HTERT RPE-1 (cell line): ENCODE results near the gene FAM107A.

Source experiments
- in situ Hi-C: fragments of 300-500 bp; cut with MboI; formaldehyde crosslinking; loops from 4 replicates; pipeline ENCODE4 v1.14.3; 2020; ENCODE audit warnings: low sequenced_read_pairs

The FAM107A gene, protein sequence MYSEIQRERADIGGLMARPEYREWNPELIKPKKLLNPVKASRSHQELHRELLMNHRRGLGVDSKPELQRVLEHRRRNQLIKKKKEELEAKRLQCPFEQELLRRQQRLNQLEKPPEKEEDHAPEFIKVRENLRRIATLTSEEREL

DNA sequence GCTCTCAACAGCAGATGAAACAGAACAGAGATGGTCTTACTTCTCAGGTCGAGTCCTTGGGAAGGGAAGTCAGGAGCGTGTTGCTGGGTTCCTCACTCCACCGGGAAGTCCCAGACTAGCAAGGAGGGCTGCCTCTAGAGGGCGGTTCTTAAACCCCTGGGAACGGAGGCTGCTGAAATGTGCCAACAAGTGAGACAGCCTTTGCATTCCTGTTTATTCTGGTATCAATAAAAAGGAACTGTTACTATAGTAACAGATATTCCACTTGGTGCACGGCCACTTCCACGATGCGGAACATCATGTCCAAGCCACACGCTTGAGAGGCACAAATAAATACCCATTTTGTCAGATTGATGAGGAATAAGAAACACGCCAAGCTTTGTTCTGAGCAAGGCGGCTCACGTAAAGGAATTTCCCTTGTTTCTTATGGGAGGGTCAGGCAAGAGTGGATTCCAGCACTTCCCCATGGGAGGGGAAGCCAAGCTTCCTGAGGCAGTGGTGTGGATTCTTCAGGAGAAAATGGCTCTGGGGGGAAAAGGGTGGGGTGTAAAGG is at the start of gene FAM107A:
Gene FAM107A, minus strand, starts transcription at position 123 of the 553 bp plus-strand sequence. CDS start 7,531 bp downstream, outside the sequence.
- in situ Hi-C loops = no loop called here

DNA sequence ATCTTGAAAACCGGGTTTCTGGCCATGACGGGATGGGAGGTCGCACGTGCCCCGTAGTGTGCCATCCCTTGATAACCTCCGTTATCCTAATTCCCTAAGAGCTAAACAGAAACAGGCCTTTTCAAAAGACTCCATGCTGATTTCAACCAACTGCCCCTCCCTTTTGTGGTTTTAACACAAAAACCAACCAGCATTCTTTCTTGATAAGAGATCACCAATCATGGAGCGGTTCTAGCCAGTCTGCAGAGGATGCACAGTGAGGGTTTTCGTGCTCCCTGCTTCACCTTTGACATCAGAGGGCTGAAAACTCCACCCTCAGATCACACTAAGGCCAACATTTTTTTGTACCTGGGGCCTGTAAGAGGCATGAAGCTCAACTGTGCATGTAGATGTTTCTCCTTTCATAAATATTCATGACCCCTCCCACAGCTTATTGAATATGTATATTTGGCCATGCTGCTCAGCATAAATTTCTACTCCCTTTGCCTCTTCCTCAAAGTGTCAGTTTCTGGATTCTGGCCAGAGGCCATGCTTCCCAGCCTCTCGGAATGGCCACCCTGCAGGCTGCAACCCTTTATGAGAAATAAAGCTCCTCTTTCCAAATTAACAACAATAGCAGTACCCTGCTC is 48.1 kb upstream of the FAM107A start:
- in situ Hi-C loops = no loop called here

DNA sequence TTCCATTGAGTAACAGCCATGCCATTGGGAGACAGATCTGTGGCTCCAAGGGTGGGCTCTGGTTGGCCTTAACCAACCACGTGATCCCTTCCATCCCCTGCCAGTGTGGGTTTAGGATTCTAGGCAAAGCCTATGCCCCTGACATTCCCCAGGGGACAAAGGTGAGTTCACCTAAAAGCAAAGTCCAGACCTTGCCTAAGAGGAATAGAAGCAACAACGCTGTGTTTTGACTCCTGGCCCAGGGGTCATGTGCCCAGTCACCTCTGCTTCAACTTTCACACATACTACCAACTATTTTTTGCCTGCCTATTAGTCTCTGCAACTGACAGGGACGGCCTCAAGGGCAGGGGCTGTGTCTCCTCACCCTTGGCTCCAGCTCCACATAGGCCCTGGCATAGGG is 47.4 kb upstream of the FAM107A start:
- in situ Hi-C loops = no loop called here

DNA sequence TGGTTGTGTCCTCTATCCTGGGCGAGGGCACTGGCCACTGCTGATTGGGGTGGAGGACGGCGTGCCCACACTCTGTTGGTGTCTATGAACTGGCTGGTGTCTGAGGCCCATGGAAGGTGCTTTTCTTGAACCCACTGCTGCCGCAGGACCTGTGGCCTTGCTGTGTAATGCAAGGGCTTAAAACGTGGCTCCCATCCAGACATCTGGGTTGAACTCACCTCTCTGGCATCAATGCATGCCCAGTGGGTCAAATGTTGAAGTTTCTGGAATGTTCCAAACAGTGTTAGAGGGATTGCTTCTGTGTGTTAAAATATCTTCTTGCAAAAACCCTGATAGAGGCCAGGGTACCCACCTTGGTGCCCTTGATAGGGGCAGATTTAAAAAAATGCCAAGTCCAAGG is 46.8 kb upstream of the FAM107A start:
- in situ Hi-C loops = no loop called here

DNA sequence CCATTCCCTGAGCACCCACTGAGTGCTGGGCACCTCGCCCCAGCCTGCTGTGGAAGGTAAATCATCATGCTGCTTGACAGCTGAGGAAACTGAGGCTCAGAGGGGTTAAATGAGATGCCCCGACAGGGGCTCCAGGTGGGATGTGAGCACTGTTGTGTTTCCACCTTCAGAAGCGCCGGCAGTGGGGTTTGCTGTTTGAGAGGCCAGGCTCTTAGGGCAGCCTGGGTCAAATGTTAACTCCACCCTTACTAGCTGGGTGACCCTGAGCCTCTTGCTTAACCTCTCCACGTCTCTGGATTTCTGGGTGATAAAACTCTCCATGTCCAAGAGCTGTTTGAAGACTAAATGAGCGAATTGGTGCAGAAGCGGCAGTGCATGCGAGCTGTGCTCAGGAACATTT is 46.3 kb upstream of the FAM107A start:
- in situ Hi-C loops = no loop called here

DNA sequence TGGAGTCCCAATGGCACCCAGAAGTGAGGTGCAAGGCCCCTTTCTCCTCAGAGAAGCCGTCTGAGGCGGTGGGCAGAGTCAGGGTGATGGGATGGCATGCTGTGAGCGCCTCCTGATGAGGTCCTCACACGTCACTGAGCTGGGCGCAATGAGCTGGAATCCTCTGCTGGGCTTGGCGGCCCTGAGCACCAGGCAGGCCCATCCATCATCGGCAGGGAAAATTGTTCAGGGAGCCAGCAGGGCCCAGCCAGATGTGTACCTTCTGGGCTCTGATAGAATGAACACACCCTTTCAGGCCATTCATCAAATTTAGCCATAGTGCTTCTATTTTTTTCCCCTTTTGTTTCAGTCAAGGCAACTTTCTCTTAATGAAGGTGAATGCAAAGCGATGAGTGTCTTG is 45.7 kb upstream of the FAM107A start:
- in situ Hi-C loops = no loop called here

DNA sequence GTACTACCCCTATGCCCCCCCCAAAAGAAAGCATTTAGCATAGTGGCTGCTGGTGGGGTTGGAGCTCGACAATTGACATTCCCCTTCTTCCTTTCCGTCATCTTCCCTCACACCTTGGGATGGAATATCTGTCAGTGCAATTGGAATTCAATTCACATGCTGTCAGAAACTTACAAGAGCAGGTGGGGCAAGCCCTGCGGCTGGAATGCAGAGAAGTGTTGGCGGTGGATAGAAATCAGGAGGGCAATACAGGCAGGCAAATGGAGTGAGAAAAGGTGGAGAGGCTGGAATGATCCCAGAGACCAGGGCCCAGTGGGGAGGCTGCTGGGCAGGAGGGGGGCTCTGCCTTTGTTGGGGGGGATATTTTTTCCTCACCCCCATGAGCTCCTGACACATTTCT is 45.2 kb upstream of the FAM107A start:
- in situ Hi-C loops = no loop called here

DNA sequence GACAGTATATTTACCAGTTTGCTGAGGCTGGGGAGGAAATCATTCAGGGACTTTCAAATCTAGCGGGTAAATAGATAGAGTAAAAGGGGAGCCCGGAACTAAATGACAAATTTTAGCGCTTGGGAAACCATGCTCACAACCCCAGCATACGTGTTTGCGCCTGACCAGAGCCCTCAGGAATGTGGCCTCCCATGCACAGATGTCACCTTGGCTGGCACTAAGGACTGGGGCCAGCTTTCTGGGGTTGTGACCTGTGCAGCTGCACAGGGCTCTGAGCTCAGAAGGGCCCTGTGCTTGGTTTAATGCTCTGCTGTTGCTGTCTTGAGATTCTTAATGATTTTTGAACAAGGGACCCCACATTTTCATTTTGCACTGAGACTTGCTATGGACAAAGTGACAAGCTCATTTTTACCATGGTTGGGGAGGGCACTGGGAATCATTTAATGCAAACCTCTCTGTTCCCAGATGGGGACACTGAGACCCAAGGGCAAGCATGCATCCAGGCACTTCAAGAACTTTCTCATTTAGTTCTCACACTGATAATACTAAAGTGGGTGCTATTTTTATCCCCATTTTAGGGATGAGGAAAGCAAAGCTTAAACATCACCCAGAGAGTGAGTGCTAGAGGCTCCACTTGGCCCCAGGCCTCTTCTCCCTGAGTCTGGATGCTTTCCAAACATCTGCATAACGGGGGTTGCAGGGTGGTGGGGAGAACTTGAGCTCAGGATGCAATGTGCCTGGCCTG is 44.1 kb upstream of the FAM107A start:
- in situ Hi-C loops = no loop called here

DNA sequence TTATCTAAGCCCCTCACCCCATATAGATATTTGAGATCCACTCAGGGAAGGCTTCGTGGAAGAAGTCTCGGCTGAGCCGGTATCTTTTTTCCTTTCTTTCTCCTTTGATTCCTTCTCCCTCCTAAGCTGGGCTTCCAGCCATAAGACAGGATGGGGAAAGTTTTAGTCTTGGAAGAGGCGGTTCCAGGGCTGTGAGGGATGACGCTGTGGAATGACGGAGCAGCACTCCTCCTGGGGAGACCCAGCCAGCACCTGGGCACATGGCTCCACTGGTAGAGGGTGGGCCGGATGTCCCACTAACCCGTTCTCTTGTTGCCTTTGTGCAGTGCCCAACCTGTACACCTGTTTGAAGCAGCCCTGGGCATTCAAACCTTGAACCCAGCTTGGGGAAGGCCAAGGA is 43.2 kb upstream of the FAM107A start:
- in situ Hi-C loops = no loop called here

DNA sequence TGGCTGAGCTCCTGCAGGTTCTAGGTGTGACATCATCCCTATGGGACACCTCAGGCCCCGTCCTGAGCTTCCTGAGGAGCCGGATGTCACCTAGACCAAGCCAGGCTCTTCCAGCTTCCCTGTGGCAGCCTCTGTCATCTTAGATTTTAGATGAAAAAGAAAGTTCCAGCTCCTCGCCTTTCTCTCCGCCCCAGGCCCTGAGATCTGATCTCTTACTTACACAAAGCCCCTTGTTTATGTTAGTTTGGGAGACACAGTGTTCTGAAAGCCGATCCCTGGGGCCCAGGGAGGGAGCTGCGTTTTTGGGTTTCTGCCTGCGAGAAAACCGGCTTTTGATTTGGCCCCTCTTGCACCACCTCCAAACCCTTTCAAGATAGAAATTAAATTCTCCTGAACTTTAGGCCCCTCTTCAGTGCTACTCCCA is 40.2 kb upstream of the FAM107A start:
- in situ Hi-C loops = no loop called here

DNA sequence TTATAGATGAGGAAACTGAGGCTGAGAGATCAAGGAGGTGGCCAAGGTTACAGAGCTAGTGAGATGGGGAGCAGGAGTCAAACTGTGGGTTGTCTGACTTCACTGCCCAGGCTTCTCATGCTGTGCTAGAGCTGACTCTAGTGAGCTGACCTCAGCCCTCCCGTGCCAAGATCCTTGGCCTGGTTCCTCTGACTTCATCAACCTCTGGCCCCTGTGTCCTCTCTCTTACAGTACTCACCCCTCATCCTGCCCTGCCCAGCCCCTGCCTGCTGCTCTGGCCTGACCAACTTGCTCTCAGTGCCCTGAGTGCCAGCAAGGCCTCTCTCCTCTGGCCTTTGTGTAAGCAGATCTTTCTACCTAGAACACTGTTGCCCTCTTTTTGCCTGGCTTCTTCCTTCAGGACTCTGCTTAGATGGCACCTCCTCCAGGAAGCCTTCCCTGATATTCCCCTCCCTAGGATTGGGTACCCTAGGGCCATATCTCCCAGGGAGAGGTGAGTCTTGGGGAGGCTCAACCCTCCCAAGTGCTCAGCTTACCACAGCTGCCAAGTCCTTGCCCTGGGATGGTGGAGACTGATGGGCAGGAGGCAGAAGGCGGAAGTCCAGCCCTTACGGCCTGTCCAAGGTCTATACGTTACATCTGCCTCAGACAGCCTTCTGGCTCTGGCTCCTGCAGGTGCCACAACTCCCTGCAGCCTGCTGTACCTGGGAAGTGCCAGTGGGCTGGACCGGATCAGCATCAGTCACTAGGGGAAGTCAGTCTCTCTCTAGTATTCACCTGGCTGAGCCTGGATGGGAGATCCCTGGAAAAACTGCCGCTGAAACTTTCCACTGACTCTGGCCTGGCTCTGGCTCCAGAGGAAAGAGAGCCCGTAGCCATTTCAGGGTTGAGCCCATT is 36.3 kb upstream of the FAM107A start:
- in situ Hi-C loops = no loop called here

DNA sequence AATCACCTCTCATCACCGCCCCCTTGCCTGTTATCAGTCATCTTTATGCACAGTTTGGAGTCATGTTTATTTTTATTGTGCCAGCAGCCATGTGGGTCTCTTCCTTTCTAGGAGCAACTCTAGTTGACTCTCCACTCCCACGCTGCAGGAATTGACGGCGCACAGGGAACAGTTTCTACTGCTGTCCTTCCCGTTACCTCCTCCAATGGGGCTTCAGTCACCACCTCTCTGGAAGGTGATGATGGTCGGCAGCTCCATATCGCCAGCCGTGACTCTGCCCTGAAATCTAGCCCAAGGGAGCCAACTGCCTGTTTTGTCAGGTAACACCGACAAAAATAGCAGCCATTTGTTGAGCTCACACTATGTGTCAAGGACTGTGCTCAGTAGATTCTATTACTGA is 35.6 kb upstream of the FAM107A start:
- in situ Hi-C loops = no loop called here

DNA sequence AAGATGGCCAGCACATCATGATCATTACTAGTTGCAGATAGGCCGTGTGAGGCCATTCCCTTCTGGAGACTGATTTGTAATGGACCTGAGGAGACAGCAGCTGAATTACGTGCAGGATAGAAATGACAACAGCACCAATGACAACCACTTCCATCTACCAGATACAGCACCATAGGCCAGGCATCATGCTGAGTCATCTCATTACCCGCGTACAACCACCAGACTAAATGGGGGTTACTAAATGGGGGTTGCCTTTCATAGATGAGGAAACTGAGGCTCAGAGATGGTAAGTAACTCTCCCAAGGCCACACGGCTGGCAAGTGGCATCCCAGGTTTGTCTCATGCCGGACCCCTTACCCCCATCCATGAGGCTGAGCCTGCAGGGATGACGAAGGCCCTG is 32.8 kb upstream of the FAM107A start:
- in situ Hi-C loops = no loop called here

DNA sequence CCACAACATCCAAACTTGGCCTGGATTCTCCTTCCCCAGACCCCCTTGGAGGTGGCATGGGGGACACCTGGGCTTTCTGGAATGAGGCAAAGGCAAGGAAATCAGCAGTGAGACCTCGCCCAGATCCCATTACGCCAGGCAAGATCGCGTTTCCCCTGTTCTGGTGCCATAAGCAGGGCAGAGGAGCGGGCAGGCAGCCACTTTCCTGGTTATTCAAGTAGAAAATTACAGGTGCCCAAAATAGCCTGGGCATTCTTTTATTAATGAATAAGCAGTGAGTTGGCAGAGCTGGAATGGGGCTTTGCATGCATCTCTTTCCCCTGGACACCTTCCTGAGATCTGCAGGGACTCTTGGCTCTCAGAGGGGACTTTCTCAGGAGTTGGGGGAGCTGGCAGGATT is 31.5 kb upstream of the FAM107A start:
- in situ Hi-C loops = no loop called here

DNA sequence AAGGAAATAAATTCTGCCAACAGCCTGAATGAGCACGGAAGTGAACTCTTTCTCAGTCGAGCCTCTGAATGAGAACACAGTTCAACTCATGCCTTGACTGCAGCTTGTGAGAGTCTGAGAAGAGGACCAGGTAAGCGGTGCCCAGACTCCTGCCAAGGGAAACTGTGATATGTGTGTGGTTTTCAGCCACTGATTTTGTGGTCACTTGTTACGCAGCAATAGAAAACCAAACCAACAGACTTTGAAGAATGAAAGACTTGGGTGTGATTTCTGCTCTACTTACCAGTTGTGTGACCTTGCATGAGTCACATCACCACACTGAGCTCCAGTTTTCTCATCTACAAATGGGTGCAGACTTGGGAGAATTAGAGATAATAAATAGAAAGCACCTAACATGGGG is 30.6 kb upstream of the FAM107A start:
- in situ Hi-C loops = no loop called here

DNA sequence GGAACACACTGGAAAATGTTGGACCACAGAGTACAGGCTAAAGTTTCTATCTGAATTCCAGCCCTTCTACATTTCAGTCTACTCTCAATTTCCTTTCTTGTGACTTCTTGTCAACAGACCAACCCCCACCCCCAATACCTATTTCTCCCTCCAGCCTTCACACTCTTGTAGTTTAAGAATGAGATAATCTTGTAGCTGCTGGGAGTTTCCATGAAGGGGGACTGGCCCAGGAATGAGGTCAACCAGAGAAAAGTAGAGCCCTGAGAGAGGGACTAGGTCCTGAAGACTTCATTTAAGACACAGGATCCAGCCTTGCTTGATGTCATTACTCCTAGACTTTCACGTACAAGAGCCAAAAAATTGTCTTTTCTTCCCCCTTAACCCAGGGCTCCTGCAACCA is 29.5 kb upstream of the FAM107A start:
- in situ Hi-C loops = no loop called here

DNA sequence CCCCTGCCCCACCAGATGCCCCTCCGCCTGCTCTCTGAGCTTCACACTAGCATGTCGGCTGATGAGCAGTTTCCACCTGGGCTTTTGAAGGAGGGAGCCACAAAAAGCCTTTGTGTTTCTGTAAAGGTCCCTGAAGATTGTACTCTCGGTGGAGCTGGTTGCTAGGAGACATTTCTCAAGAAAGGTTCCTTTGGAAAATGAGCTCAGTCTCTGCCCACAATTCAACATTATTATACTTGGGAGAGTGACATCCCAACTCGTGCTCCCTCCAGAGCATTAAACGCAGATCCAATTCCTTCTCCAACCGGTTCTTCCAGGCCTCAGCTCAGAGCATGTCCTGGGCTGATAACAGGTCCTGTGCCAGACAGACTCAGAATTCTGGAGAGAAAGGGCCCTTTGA is 26.8 kb upstream of the FAM107A start:
- in situ Hi-C loops = no loop called here

DNA sequence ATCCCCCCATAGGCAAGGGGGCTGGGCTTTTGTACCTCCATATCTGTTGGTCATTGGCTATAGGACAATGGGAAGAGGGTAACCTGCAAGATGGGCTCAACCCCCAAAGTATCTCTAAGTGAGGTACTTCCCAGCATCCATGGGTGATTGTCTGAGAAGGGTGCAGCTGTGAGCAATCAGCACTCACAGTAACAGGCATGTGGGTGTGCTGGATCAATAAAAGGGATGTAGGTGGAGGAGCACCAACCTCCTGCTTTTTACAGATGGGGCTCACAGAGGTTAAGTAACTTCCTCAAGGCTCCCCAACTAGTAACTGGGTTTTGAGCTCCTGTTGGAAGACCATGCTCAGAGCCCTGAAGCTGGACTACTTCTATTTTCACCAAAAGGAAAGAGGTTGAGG is 26.4 kb upstream of the FAM107A start:
- in situ Hi-C loops = no loop called here

DNA sequence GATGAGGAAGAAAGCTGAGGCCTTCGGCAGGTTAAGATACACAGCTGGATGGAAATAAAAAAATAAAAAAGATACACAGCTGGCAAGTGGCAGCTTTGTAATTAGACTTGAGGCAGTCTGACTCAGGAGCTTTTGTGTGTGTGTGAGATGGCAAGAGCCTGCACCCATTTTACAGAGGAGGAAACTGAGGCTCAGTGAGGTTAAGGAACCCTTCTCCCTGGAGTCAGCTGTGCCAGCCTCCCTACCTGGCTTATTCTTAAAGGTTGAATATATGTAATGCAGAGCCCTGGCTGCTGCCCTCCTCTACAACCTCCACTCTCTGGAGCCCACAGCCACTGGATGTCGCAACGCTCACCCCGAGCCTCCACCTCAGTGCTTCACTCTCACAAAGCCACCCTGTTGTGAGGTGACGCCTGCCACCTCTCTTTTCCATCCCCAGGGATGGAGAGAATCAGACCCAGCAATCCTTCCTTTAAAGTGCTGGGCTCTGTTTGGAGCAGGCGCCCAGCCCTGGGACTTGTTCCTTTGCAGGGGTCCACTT is 20.6 kb upstream of the FAM107A start:
- in situ Hi-C loops = no loop called here

DNA sequence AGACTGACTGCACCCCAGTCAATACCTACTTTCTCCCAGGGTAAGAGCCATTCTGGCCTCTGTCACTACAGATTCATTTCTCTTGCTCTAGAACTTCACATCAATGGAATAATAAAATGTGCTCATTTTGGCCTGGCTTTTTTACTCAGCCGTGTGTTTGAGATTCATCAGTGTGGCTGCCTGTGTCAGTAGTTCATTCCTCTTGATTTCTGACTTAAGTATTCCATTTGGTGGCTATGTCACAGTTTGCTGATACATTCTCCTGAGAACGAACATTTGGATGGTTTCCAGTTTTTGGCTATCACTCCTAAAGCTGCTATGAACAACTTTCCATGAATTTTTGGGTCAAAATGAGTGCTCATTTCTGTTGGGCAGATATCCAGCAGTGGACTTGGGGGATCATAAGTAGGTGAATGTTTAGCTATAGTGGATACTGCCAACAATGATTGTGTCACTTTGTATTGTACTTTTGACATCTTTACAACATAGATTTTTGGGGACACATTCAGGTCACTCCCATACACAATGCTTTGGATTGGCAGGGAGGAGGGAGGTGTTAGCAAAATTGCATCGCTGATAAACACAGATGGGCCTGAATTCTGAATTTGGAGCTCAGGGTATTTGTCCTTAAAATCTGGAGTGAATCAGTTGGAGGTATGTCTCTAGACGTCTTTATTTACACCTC is 19.8 kb upstream of the FAM107A start:
- in situ Hi-C loops = no loop called here
